HG02798 (cell line): ENCODE results near the gene TSHR.
"Not testable (repeated sequence)": the region's sequence is repeated elsewhere in the genome, so short reads cannot be mapped to it uniquely, and the experiment has no call there.

ENCODE experiments used
- ATAC-seq: cut with Tn5 transposase; IDR thresholded peaks from one replicate; pipeline ENCODE4 v1.9.1; 2021; ENCODE audit warnings: mild to moderate bottlenecking; ENCODE audit not compliant: unreplicated experiment, poor library complexity

TSHR gene

DNA sequence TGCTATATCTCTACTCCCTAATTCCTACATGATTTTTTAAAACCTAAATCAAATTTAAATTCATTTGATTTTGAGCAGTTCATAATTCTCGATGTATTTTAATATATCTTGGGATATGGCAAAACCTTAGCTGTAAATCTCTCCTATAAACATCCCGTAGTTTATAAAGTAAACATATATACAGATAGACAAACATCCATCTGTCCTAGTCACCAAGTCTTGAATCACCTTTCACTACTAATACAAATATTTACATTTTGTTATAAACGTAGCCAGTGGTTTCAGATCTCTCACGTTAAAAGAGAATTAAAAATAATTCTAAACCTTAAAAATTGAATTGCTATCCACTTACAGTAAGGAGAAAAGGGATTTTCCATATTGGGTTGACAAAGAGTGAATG is 107.0 kb downstream of the TSHR start:
- ATAC-seq, result no peak

GRCh38 chr14:81062816-81063215 is 107.4 kb downstream of the TSHR start:
- ATAC-seq, result peak; percentile 66

DNA sequence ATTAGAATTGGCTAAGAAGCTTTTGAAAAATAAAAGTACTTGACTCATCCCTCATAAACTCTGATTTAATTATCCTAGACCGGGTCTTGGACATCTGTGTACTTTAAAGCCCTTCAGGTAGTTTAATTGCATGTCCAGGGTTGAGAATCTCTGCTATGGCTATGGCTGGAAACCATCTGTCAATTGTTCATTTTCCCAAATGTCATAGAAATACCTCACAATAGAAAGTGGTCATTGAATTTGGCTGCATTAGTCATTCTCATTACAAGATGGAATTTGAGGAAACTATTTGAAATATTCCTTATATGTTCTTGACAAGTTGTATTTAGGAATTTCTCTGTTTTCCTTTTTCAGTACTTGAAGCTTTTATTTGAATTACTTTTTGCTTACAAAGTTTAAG is 111.3 kb downstream of the TSHR start:
- no peak for ATAC-seq

DNA sequence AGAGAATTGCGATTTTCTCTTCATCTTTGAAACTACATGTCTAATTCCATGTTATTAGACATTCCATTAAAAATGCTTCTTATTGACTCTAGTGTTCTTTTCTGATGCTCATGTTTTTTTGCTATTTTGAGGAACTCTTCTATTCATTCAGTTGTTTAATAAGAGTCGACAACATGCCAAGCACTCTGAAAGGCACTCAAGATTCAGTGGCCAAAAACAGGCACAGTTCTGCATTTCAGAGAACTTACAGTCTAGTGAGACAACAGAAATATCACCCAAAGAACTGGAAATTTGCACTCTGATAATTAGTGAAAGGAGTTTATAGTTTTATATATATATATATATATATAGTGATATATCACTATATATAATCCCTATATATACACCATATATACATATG is 111.7 kb downstream of the TSHR start:
- no peak for ATAC-seq

GRCh38 chr14:81068176-81068782 is 112.9 kb downstream of the TSHR start:
- no peak for ATAC-seq

GRCh38 chr14:81070511-81070910 is 115.1 kb downstream of the TSHR start:
- no peak for ATAC-seq

DNA sequence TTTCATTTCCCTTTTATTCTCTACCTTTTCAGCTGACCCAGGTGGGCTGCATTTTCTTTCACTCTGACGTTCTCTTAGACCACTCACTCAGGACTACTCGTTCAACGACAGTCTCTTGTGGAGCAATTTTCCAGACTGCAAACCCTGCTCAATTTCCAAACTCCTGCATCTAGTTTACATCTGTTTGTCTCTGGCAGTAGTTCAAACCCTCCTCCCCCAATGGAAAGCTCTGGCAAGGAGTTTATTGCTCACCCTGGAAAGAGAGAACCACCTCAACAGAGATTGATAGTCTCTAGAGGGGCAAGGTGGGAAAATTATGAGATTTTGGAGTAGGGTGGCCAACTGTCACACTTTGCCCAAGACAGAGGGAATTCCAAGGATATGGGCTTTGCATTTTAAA is 130.2 kb downstream of the TSHR start:
- ATAC-seq, result no peak

DNA sequence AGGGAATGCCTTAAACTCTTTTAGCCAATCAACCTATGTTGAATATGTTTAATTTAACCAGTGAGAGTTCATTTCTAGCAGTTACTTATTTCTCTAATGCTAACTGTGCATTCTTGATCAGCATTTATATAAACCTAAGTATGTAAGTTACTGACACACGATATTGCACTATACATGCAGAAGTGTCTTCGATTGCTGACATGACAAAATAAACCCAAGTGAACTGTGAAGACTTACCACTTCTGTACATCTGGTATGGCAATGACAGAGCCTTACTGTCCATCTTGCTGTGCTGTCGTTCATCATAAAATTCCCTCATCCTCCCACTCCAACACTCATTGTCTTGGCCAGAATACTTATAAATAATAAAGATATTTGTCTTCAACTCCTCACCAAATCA is 131.8 kb downstream of the TSHR start:
- no peak for ATAC-seq

DNA sequence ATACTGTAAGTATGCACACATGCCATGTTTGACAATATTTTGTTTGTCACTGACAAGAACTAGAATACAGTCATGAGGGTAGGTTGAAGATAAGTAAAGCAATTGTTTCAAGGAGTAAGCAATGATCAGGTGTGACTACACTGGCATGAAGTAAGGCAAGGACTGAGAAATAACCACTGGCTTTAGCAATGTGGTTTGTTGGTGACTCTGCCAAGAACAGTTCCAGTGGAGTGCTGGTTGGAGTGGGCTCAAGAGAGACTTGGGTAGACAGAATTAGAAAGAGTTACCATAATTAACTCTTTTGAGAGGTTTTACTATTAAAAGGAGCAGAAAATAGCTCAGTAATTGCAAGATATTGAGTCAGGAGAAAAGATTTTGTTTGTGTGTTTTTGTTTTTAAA is 135.7 kb downstream of the TSHR start:
- ATAC-seq, result no peak

- no peak for ATAC-seq
These were observed 136.2 kb downstream of the TSHR start for GRCh38 chr14:81091660-81092059.

GRCh38 chr14:81093651-81094050 is 138.2 kb downstream of the TSHR start:
- ATAC-seq, result no peak

- ATAC-seq, result no peak
These were observed 140.1 kb downstream of the TSHR start for GRCh38 chr14:81095539-81095938.

- no peak for ATAC-seq
These were observed 141.2 kb downstream of the TSHR start for GRCh38 chr14:81096656-81097055.

DNA sequence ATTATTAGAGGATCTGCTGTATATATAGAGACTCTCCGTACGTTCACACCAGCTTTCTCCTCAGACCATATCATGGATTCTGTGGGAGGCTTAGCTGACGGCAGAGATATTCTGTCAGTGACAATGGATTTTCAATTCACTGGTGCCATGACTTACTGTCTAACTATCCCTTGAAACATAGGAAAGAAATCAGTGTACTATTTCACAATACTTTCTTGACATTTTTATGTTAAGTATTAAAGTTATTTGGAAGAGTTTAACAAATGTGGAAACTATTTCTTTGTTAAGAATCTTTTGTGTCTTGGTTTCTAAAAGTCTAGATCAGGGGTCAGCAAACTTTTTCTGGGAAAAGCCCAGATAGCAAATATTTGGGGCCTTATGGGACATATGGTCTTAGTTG is 146.8 kb downstream of the TSHR start:
- no peak for ATAC-seq

- no peak for ATAC-seq
These were observed 148.0 kb downstream of the TSHR start for GRCh38 chr14:81103443-81103842.

DNA sequence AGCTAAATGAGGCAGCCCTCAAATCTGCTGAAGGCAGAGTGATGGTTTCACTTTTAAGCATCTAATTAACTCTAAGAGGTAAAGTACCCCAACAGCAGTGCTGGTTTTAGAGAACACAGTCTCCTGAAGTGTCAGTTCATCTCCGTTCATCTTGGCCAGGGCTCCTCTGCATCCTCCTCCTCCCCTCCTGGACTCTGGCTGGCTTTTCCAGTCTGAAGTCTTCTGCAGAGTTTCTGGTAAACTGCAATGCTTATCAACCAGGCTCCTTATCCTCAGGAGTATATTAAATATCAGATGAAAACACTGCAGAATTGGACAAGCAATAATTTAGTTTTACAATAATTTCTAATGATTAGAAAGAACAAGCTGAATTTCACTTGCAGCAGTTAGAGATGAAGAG is 150.0 kb downstream of the TSHR start:
- no peak for ATAC-seq

DNA sequence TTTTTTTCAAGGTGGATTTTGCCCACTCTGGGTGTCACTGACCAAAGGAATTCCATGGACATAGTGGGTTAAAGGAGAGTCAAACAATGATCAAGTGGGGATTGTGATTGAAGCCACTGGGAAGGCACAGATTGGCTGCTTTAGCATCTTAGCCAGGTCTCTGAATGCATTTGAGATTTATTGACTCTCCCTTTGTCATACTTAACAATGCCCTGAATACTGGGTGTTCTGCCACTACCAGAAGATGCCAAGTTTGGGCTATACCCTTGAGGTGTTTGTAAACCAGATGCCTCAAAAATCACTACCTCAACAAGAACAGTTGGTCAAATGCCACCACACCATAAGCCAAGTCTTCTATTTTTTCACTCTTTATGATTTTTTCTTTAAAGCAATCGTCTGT is 150.5 kb downstream of the TSHR start:
- no peak for ATAC-seq

DNA sequence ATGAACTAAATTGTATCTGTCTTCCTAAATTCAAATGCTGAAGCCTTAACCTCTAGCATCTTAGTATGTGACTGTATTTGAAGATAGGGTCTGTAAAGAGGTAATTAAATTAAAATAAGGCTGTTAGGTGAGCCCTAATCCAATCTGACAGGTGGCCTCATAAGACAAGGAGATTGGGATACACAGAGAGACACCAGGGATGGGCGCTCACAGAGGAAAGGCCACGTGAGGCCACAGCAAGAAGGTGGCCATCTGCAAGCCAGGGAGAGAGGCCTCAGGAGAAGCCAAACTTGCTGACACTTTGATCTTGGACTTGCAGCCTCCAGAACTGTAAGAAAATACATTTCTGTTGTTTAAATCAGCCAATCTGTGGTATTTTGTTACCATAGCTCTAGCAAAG is 154.8 kb downstream of the TSHR start:
- no peak for ATAC-seq

DNA sequence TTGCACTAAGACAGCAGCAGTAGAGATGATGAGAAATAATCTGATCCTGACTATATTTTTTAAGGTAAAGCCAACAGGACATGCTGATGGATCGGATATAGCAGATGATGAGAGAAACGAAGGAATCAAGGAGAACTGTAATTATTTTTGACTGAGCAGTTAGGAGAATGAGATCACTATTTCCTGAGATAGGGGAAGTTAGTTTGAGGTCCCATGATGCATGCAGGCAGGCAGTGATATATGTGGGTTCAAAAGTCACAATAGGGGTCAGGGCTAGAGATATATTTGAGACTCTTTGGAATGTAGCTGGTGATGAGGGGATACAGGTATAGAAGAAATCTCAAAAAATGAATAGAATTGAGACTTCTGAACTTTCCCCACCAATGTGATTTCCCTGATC is 157.8 kb downstream of the TSHR start:
- ATAC-seq, result no peak

DNA sequence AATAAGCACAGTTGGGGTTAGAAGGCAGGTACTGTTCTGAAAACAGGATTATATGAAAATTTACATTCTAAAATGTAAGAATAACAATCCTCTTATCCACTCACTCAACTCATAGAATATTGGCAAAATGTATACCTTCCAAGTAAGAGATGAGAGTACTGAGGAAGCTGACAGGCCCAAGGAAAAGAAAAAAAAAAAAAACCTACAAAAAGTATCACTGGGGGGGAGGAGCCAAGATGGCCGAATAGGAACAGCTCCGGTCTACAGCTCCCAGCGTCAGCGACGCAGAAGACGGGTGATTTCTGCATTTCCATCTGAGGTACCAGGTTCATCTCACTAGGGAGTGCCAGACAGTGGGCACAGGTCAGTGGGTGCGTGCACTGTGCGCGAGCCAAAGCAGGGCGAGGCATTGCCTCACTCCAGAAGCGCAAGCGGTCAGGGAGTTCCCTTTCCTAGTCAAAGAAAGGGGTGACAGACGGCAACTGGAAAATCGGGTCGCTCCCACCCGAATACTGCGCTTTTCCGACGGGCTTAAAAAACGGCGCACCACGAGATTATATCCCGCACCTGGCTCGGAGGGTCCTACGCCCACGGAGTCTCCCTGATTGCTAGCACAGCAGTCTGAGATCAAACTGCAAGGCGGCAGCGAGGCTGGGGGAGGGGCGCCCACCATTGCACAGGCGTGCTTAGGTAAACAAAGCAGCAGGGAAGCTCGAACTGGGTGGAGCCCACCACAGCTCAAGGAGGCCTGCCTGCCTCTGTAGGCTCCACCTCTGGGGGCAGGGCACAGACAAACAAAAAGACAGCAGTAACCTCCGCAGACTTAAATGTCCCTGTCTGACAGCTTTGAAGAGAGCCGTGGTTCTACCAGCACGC is 158.8 kb downstream of the TSHR start:
- ATAC-seq, result not testable (repeated sequence)

GRCh38 chr14:81120501-81120900 is 165.1 kb downstream of the TSHR start:
- no peak for ATAC-seq

DNA sequence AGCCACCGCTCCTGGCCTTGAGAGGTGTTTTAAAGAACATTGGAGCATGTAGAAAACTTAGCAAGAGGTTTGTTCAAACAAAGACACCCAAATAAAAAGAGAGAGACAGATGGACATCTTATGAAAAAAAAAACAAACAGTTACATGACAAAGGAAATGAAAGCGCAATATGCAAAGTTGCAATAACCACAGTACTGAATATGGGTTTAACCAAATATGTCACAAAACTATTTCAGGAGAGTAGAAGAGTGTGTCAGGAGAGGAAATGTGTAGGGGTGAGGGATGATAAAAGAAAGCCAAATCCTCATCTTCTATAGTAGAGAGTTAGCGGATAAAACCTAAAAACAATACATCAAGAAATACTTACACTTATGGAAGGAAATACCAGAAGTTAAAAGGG is 166.9 kb downstream of the TSHR start:
- ATAC-seq, result peak; percentile 100
